Thoracic aorta (tissue), 2 donors: Measurements from ENCODE around the gene ADAMTS12. TPM values are rescaled to one million over a fixed set of nuclear protein-coding genes. Genes with fewer than 3 reads are reported as not detected.

Experiments
- ATAC-seq: fragments of 150-250 bp; one replicate; pipeline ENCODE4 v1.8.0; 2017; ENCODE audit warnings: low read depth; ENCODE audit not compliant: insufficient number of reproducible peaks, low FRiP score
- DNase-seq: peaks from one replicate; pipeline ENCODE4 v3.0.0-alpha.2; 2020; ENCODE audit warnings: low spot score
- H3K27ac ChIP-seq, 2 donors: fragments of 200-600 bp; sonication (generic); 1 replicate in 1 of 2; 2 replicates in 1 of 2; pipeline ENCODE4 v1.5.1; 2016; ENCODE audit warnings: mild to moderate bottlenecking in 2 of 2, moderate library complexity in 2 of 2
- H3K27me3 ChIP-seq: fragments of 200-600 bp; sonication (generic); replicated peaks from 2 replicates; pipeline ENCODE4 v1.6.0; 2016; ENCODE audit warnings: mild to moderate bottlenecking; ENCODE audit not compliant: insufficient read depth
- H3K36me3 ChIP-seq: fragments of 200-600 bp; sonication (generic); one replicate; pipeline ENCODE4 v1.5.1; 2016
- H3K4me1 ChIP-seq, 2 donors: fragments of 200-600 bp; sonication (generic); 1 replicate in 1 of 2; 2 replicates in 1 of 2; pipeline versions ENCODE4 v1.5.1 to v1.6.0; 2016; ENCODE audit warnings: low read depth in 2 of 2, mild to moderate bottlenecking in 1 of 2; ENCODE audit not compliant: control insufficient read depth in 1 of 2
- H3K4me3 ChIP-seq: fragments of 200-600 bp; sonication (generic); 2 replicates; pipeline ENCODE4 v1.5.1; 2016; ENCODE audit warnings: mild to moderate bottlenecking
- H3K9me3 ChIP-seq: fragments of 200-600 bp; sonication (generic); 2 replicates; pipeline ENCODE4 v1.5.1; 2016
- total RNA-seq, 2 donors: library from RNA; depleted of rRNA; stranded (reverse); fragments of >200 nt; gene quantifications; one replicate each; pipeline versions ENCODE4 v1.1.0 to v1.2.3, GENCODE V29; 2016
- TF ChIP-seq, protein P1 (sequence below): fragments of 200-600 bp; sonication (generic); IDR thresholded peaks from one replicate; pipeline ENCODE4 v1.5.1; 2019; ENCODE audit warnings: antibody characterized with exemption

Gene ADAMTS12
- total RNA-seq, 2 donors from 2014 or later: 7.3 to 8.0 TPM

DNA sequence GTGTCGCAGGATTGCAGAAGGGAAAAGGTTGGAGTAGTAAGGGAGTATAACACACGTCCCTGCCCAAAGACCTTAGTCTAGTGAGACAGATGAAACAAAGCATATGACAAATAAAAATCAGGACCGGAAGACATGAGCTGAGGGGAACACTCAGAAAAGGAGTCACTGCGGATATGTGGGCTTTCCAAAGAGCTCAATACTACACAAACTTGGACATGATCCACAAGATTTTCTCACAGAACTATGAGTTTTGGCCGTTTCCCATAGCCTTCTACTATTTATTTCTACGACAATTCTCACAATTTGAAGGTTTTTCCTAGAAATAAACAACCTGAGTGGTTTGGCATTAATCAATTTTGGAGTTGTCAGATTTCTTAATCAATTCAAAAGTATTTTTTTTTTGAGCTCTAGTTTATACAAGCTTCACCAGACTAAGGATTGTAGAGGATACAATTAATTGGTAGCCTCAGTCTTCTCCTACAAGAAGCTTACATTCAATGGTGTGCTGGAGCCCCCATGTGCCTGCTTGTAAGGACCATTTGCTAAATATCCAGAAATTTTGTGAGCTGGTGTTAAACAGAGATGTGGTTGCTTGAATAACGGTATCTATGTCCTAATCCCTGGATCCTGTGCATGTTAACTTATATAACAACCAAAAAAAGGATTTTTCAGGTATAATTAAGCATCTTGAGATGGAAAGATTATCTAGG, 91.4 kb downstream of the ADAMTS12 start:
- ATAC-seq (no peak), DNase-seq (no peak)
- no peaks in the 10 kb centered on the region for H3K27me3 ChIP-seq
- H3K27ac ChIP-seq: no peak overlapping the region
- H3K9me3 ChIP-seq: no peaks in the 10 kb centered on the region
- H3K4me3 ChIP-seq: no peak overlapping the region
- TF ChIP-seq, protein P1, sequence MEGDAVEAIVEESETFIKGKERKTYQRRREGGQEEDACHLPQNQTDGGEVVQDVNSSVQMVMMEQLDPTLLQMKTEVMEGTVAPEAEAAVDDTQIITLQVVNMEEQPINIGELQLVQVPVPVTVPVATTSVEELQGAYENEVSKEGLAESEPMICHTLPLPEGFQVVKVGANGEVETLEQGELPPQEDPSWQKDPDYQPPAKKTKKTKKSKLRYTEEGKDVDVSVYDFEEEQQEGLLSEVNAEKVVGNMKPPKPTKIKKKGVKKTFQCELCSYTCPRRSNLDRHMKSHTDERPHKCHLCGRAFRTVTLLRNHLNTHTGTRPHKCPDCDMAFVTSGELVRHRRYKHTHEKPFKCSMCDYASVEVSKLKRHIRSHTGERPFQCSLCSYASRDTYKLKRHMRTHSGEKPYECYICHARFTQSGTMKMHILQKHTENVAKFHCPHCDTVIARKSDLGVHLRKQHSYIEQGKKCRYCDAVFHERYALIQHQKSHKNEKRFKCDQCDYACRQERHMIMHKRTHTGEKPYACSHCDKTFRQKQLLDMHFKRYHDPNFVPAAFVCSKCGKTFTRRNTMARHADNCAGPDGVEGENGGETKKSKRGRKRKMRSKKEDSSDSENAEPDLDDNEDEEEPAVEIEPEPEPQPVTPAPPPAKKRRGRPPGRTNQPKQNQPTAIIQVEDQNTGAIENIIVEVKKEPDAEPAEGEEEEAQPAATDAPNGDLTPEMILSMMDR: no peak
- no peaks in the 10 kb centered on the region for H3K4me1 ChIP-seq
- H3K36me3 ChIP-seq: no peaks in the 10 kb centered on the region

DNA sequence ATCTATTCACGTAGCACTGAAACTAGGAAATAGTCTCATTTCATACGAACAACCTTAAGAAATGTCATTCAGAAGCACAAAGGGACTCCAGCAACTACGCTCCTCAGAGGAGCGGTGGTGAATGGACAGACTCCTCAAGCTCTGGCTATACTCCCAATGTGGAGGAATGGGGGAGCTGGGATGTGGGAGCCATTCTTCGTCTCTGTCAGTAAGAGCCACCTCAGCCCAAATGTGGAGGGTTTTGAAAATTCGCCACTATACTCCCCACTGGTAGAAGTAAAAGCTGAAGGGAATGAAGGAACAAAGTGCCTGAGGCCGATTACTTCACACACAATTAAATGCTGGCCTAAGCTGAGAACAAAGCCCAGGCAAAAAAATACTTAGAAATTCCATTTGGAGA, 96.3 kb downstream of the ADAMTS12 start:
- no peaks in the 10 kb centered on the region for H3K9me3 ChIP-seq
- H3K4me3 ChIP-seq: no peak overlapping the region
- DNase-seq (no peak), ATAC-seq (no peak)
- no peaks in the 10 kb centered on the region for H3K36me3 ChIP-seq
- H3K27me3 ChIP-seq: no peaks in the 10 kb centered on the region
- H3K27ac ChIP-seq: no peak overlapping the region
- no peaks in the 10 kb centered on the region for H3K4me1 ChIP-seq
- TF ChIP-seq, protein P1: no peak

DNA sequence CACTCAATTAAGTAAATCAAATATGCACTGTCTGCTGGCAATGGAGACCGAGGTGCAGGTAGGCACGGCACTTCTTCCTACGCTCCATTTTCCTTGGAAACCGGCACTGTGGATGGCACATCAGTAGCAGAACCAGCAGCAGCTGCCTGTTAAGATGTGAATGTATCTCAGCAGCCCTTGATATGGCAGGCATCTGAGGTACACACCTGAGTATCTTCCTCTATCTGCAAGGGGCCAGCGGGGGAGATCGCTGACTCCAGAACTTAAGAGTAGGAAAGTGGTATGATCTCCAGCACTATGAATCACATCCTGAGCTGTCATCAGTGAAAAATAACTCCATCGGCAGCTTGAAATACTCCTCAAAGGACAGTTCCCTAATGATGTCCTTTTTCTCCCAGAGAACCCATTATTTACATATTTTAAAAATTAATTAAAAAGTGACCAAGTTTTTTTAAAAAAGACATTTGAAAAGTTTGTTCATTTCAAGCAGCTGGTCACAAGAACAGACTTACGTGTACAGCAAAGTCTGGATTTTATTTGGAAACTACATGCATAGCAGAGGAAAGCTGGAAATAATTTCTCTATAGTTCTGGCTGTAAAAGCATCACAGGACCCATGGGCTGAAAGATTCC, 97.1 kb downstream of the ADAMTS12 start:
- DNase-seq: no peak
- no peak for ATAC-seq
- no peaks in the 10 kb centered on the region for H3K9me3 ChIP-seq
- no peaks in the 10 kb centered on the region for H3K36me3 ChIP-seq
- TF ChIP-seq, protein P1: no peak
- no peaks in the 10 kb centered on the region for H3K4me1 ChIP-seq
- no peak overlapping the region for H3K27ac ChIP-seq
- no peak overlapping the region for H3K4me3 ChIP-seq
- H3K27me3 ChIP-seq: no peaks in the 10 kb centered on the region

DNA sequence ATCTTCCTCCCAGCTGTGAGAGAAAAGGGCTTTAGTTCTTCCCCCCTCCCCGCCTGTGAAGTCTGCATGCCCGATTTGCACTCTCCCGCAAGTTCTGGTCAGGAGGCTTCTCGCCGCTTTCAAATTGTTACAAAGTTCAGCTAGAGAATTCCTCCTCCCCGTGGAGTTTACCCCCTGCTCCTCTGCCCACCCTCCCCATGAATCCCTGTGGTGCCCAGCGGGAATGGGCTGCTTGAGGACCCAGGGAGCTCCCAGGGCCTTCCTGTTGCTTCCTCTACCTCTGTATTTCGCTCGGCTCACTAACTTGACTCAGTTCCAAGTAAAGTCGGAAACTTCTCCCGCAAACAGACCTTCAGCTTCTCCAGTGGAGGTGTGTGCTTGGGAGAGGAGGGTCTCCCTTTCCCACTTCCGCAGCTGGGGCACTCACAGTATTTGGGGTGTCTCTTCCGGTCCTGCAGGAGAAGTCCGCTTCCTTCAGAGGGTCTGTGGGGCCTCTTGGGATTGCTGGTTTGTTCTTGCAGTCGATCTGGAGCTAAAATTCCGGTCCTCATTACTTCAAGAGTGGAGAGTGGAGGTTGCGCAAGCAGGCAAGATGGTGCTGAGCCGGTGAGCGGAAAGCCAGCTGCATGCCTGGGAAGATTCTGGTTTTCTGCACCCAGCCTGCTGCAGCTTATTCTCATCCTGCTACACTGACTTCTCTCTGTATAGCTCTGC, 97.8 kb downstream of the ADAMTS12 start:
- Histone ChIP-seq H3K36me3 (no peaks in the 10 kb centered on the region), H3K4me3 (no peak overlapping the region), H3K27ac (no peak overlapping the region), H3K9me3 (no peaks in the 10 kb centered on the region), H3K27me3 (no peaks in the 10 kb centered on the region), H3K4me1 (no peaks in the 10 kb centered on the region)
- TF ChIP-seq, protein P1: no peak
- no peak for ATAC-seq
- DNase-seq: no peak

DNA sequence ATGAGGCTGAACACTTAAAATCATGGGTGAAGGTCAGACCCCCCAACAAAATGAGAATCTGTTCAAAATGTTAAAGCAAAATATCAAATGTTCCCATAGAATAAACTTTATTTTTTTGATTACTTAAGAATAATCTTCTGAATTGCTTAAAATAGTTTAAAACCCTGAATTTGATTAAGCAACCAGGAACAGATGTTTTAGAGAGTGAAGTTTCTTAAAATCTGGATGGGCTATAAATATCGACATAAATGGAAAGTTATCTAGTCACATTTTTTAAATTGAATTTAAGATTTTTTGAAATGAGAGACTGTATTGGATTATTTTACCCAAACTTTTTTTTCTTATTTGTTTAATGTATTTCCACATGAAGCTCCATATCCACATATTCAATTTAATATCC, 98.5 kb downstream of the ADAMTS12 start:
- no peaks in the 10 kb centered on the region for H3K9me3 ChIP-seq
- H3K27ac ChIP-seq: no peak overlapping the region
- no peaks in the 10 kb centered on the region for H3K36me3 ChIP-seq
- H3K27me3 ChIP-seq: no peaks in the 10 kb centered on the region
- DNase-seq (no peak), ATAC-seq (no peak)
- no peaks in the 10 kb centered on the region for H3K4me1 ChIP-seq
- TF ChIP-seq, protein P1: no peak
- H3K4me3 ChIP-seq: no peak overlapping the region
